OCI-LY1 (cell line): ENCODE data around the gene EVPLL.

Source experiments
- H2AFZ ChIP-seq: fragments of 200-600 bp; sonication (generic), shearing (Covaris generic); 2 replicates; pipeline ENCODE4 v1.6.0; 2014; ENCODE audit warnings: antibody characterized with exemption, mild to moderate bottlenecking, low read length
- H3F3A ChIP-seq: fragments of 200-600 bp; sonication (generic), shearing (Covaris generic); 2 replicates; pipeline ENCODE4 v1.6.0; 2014; ENCODE audit warnings: mild to moderate bottlenecking, antibody characterized with exemption, low read length, moderate library complexity; ENCODE audit not compliant: insufficient read depth
- H3K27ac ChIP-seq: fragments of 200-600 bp; sonication (generic); 2 replicates; pipeline ENCODE4 v1.5.1; 2014; ENCODE audit warnings: low read length, mixed run types, mild to moderate bottlenecking, low read depth; ENCODE audit not compliant: poor library complexity, severe bottlenecking
- H3K27me3 ChIP-seq: fragments of 200-600 bp; sonication (generic); 2 replicates; pipeline ENCODE4 v1.6.0; 2014; ENCODE audit warnings: antibody characterized with exemption, mild to moderate bottlenecking, low read length, moderate library complexity; ENCODE audit not compliant: insufficient read depth
- H3K36me3 ChIP-seq: fragments of 200-600 bp; sonication (generic); 2 replicates; pipeline ENCODE4 v1.6.1; 2014; ENCODE audit warnings: mild to moderate bottlenecking, antibody characterized with exemption, low read length, moderate library complexity, mixed read lengths; ENCODE audit not compliant: insufficient read depth
- H3K4me1 ChIP-seq: fragments of 200-600 bp; sonication (generic); 2 replicates; pipeline ENCODE4 v1.5.1; 2014; ENCODE audit warnings: mild to moderate bottlenecking, low read length, moderate library complexity; ENCODE audit not compliant: insufficient read depth, severe bottlenecking
- H3K4me2 ChIP-seq: fragments of 200-600 bp; sonication (generic), shearing (Covaris generic); 2 replicates; pipeline ENCODE4 v1.6.1; 2014; ENCODE audit warnings: low read length
- H3K4me3 ChIP-seq: fragments of 200-600 bp; sonication (generic); 2 replicates; pipeline ENCODE4 v1.5.1; 2014; ENCODE audit warnings: low read length, low read depth, mild to moderate bottlenecking, mixed read lengths; ENCODE audit not compliant: poor library complexity, severe bottlenecking
- H3K79me2 ChIP-seq: fragments of 200-600 bp; shearing (Covaris generic); 2 replicates; pipeline ENCODE4 v1.6.1; 2016; ENCODE audit warnings: mixed run types, low read length, mixed read lengths; ENCODE audit not compliant: insufficient read depth
- H3K9ac ChIP-seq: fragments of 200-600 bp; sonication (generic), shearing (Covaris generic); 2 replicates; pipeline ENCODE4 v1.6.1; 2014; ENCODE audit warnings: mild to moderate bottlenecking, low read length, mixed read lengths
- H3K9me2 ChIP-seq: fragments of 200-600 bp; sonication (generic), shearing (Covaris generic); 2 replicates; pipeline ENCODE4 v1.6.1; 2014; ENCODE audit warnings: low read depth, mild to moderate bottlenecking, low read length, mixed read lengths
- H3K9me3 ChIP-seq: fragments of 200-600 bp; shearing (Covaris generic); 2 replicates; pipeline ENCODE4 v1.6.1; 2014; ENCODE audit warnings: low read length, mixed read lengths
- H4K20me1 ChIP-seq: fragments of 200-600 bp; sonication (generic), shearing (Covaris generic); 2 replicates; pipeline ENCODE4 v1.6.0; 2016; ENCODE audit warnings: mild to moderate bottlenecking, low read length; ENCODE audit not compliant: insufficient read depth
- CTCF ChIP-seq: fragments of 200-600 bp; sonication (generic), shearing (Covaris generic); IDR thresholded peaks from 2 replicates; pipeline ENCODE4 v1.5.1; 2017; ENCODE audit warnings: mild to moderate bottlenecking, antibody characterized with exemption, low read length, moderate library complexity, mixed read lengths
- EZH2 ChIP-seq: fragments of 200-600 bp; sonication (generic), shearing (Covaris generic); IDR thresholded peaks from 2 replicates; pipeline ENCODE4 v1.8.0; 2017; ENCODE audit warnings: borderline replicate concordance, mixed run types, mild to moderate bottlenecking, antibody characterized with exemption, low read length, moderate library complexity, mixed read lengths

Gene EVPLL

GRCh38 chr17:18377437-18378204 is at the start of gene EVPLL:
Gene EVPLL, plus strand, starts transcription at chr17:18377778. Its CDS starts 3,160 bp downstream, at chr17:18380938.
- peak; percentile 46 for TF ChIP-seq CTCF
- TF ChIP-seq EZH2: no peak
- Histone ChIP-seq H3K4me1 (peaks cover under 1% of the 10 kb centered on the region), H3K27me3 (no peaks in the 10 kb centered on the region), H2AFZ (no peak within 1 kb of the TSS), H3K4me3 (no peak within 1 kb of the TSS), H3K4me2 (no peak within 1 kb of the TSS), H3K27ac (no peak within 1 kb of the TSS), H3F3A (no peaks in the 10 kb centered on the region), H3K9me3 (0 out of 2 replicates have a peak, but pooled peaks cover 4% of the 10 kb centered on the region), H3K9ac (no peak within 1 kb of the TSS), H3K36me3 (no peaks in the 10 kb centered on the region; the same call in 1 of the 2 replicates), H4K20me1 (no peaks in the 10 kb centered on the region), H3K9me2 (no peaks in the 10 kb centered on the region), H3K79me2 (no peaks in the 10 kb centered on the region)

GRCh38 chr17:18328643-18329204 is 48.9 kb upstream of the EVPLL start:
- H3K36me3 ChIP-seq: peaks cover 74% of the 10 kb centered on the region
- no peaks in the 10 kb centered on the region for H4K20me1 ChIP-seq

GRCh38 chr17:18331879-18332278 is 45.7 kb upstream of the EVPLL start:
- H3K27me3 ChIP-seq: no peaks in the 10 kb centered on the region
- no peaks in the 10 kb centered on the region for H3K9me3 ChIP-seq
- H3K27ac ChIP-seq: no peak overlapping the region
- H3K4me1 ChIP-seq: no peaks in the 10 kb centered on the region
- H2AFZ ChIP-seq: no peak overlapping the region
- H3F3A ChIP-seq: no peaks in the 10 kb centered on the region
- H3K4me3 ChIP-seq: no peak overlapping the region
- no peak overlapping the region for H3K9ac ChIP-seq
- H3K4me2 ChIP-seq: no peak overlapping the region
- H3K9me2 ChIP-seq: no peaks in the 10 kb centered on the region
- peaks cover 73% of the 10 kb centered on the region for H3K36me3 ChIP-seq
- no peaks in the 10 kb centered on the region for H4K20me1 ChIP-seq
- no peaks in the 10 kb centered on the region for H3K79me2 ChIP-seq
- TF ChIP-seq EZH2: no peak
- no peak for TF ChIP-seq CTCF

More at GRCh38 chr17:18328643-18329204, 48.9 kb upstream of the EVPLL start:
- TF ChIP-seq CTCF: no peak
- TF ChIP-seq EZH2: no peak
- Histone ChIP-seq H3K4me3 (no peak overlapping the region), H3K4me1 (peaks cover 6% of the 10 kb centered on the region), H3K79me2 (no peaks in the 10 kb centered on the region), H3K9ac (no peak overlapping the region), H3K27ac (no peak overlapping the region), H2AFZ (no peak overlapping the region), H3K27me3 (no peaks in the 10 kb centered on the region), H3K4me2 (no peak overlapping the region), H3F3A (no peaks in the 10 kb centered on the region), H3K9me3 (no peaks in the 10 kb centered on the region), H3K9me2 (no peaks in the 10 kb centered on the region)
